SU-DHL-6 (cell line): Measurements from ENCODE around the gene ZNF831.

Experiments
- H2AFZ ChIP-seq: fragments of 200-600 bp; sonication (generic); 2 replicates; pipeline ENCODE4 v1.6.1; 2014; ENCODE audit warnings: low read depth, mild to moderate bottlenecking, moderate library complexity, mixed read lengths, antibody characterized with exemption, low read length; ENCODE audit not compliant: severe bottlenecking
- H3F3A ChIP-seq: fragments of 200-600 bp; shearing (Covaris generic); 2 replicates; pipeline ENCODE4 v1.6.0; 2016; ENCODE audit warnings: antibody characterized with exemption, mild to moderate bottlenecking; ENCODE audit not compliant: insufficient read depth
- H3K27ac ChIP-seq: fragments of 200-600 bp; sonication (generic); 2 replicates; pipeline ENCODE4 v1.5.1; 2016; ENCODE audit warnings: low read depth, mild to moderate bottlenecking, low read length, moderate library complexity, mixed read lengths
- H3K27me3 ChIP-seq: fragments of 200-600 bp; sonication (generic), shearing (Covaris generic); 2 replicates; pipeline ENCODE4 v1.6.0; 2014; ENCODE audit warnings: mild to moderate bottlenecking, low read length
- H3K36me3 ChIP-seq: fragments of 200-600 bp; sonication (generic); 2 replicates; pipeline ENCODE4 v1.6.1; 2014; ENCODE audit warnings: mild to moderate bottlenecking, low read length, mixed read lengths
- H3K4me2 ChIP-seq: fragments of 300-600, 200-600 bp; shearing (Covaris generic), sonication (generic); 2 replicates; pipeline ENCODE4 v1.6.0; 2014; ENCODE audit warnings: low read length, low read depth, mild to moderate bottlenecking; ENCODE audit not compliant: poor library complexity, severe bottlenecking
- H3K4me3 ChIP-seq: fragments of 200-600 bp; sonication (generic); 2 replicates; pipeline ENCODE4 v1.5.1; 2014; ENCODE audit warnings: antibody characterized with exemption, low read length, mild to moderate bottlenecking, mixed read lengths; ENCODE audit not compliant: insufficient read depth, poor library complexity, severe bottlenecking
- H3K79me2 ChIP-seq: fragments of 200-600 bp; sonication (generic); 2 replicates; pipeline ENCODE4 v1.6.1; 2014; ENCODE audit warnings: mild to moderate bottlenecking, low read length, moderate library complexity; ENCODE audit not compliant: insufficient read depth
- H3K9ac ChIP-seq: fragments of 200-600 bp; sonication (generic); 2 replicates; pipeline ENCODE4 v1.7.0; 2014; ENCODE audit warnings: mild to moderate bottlenecking, low read length
- H3K9me2 ChIP-seq: fragments of 200-600 bp; sonication (generic); replicated peaks from 2 replicates; pipeline ENCODE4 v1.6.1; 2014; ENCODE audit warnings: low read length; ENCODE audit not compliant: insufficient read depth
- H3K9me3 ChIP-seq: fragments of 200-600 bp; sonication (generic); 2 replicates; pipeline ENCODE4 v1.6.1; 2014; ENCODE audit warnings: low read length, mixed read lengths; ENCODE audit not compliant: insufficient read depth
- H4K20me1 ChIP-seq: fragments of 200-600 bp; sonication (generic); 2 replicates; pipeline ENCODE4 v1.6.1; 2014; ENCODE audit warnings: low read depth, mild to moderate bottlenecking, antibody characterized with exemption, low read length, moderate library complexity, mixed read lengths
- CTCF ChIP-seq: fragments of 200-600 bp; sonication (generic); IDR thresholded peaks from one replicate; pipeline ENCODE4 v1.5.1; 2017; ENCODE audit warnings: antibody characterized with exemption, mild to moderate bottlenecking, low read length, moderate library complexity; ENCODE audit not compliant: insufficient read depth, poor library complexity, severe bottlenecking
- EZH2phosphoT487 ChIP-seq: fragments of 200-600 bp; sonication (generic), shearing (Covaris generic); conservative IDR thresholded peaks from 2 replicates; pipeline ENCODE4 v1.6.1; 2018; ENCODE audit warnings: mild to moderate bottlenecking, antibody characterized with exemption, low read length, moderate library complexity, mixed read lengths

ZNF831 gene

GRCh38 chr20:59136027-59136426 is 27.6 kb upstream of the ZNF831 start:
- Histone ChIP-seq H3K4me3 (no peak overlapping the region), H3K27ac (no peak overlapping the region), H4K20me1 (no peaks in the 10 kb centered on the region), H2AFZ (no peak overlapping the region), H3F3A (no peaks in the 10 kb centered on the region), H3K9me2 (no peaks in the 10 kb centered on the region), H3K27me3 (no peaks in the 10 kb centered on the region), H3K9ac (no peak overlapping the region), H3K4me2 (no peak overlapping the region), H3K9me3 (no peaks in the 10 kb centered on the region), H3K79me2 (no peaks in the 10 kb centered on the region), H3K36me3 (no peaks in the 10 kb centered on the region)
- TF ChIP-seq EZH2phosphoT487 (no peak), CTCF (no peak)

- Histone ChIP-seq H3K9me3 (no peaks in the 10 kb centered on the region), H3F3A (no peaks in the 10 kb centered on the region), H3K4me2 (no peak overlapping the region), H2AFZ (no peak overlapping the region), H3K79me2 (no peaks in the 10 kb centered on the region), H4K20me1 (no peaks in the 10 kb centered on the region), H3K27ac (no peak overlapping the region), H3K9me2 (no peaks in the 10 kb centered on the region), H3K4me3 (no peak overlapping the region), H3K27me3 (no peaks in the 10 kb centered on the region), H3K36me3 (no peaks in the 10 kb centered on the region), H3K9ac (no peak overlapping the region)
- TF ChIP-seq CTCF (no peak), EZH2phosphoT487 (no peak)
These were observed 26.1 kb upstream of the ZNF831 start for GRCh38 chr20:59137532-59137931.

DNA sequence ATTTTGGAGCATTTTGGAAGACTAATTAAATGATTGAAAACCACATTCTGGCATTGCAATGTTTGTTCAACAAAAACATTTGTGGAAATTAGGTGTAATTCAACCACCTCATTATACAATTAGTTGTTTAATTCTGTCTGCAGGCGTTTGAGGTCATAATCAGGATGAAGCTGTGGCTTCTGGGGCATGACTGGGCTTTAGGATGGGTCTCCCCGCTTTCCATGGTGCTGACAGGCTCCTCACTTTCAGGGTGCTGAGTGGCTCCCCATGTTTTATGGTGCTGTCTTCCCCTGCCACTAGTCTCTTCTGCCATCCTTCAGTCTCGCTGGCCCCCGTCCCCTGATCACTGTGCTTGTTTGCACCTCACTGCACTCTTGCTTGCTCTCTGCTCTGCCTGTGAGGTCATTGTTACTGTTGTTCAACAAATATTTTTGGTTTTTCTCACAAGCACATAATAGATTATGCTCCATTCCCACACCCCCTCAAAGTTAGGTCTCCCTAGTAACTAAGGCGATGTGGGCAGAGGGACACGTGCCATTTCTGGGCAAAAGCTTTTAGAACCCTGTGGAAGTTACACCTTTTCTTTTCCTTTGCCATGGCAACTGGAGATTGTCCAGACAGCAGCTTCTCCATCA is 25.4 kb upstream of the ZNF831 start:
- Histone ChIP-seq H3K9me3 (no peaks in the 10 kb centered on the region), H3K4me2 (no peak overlapping the region), H3K4me3 (no peak overlapping the region), H3K27me3 (no peaks in the 10 kb centered on the region), H3K9me2 (no peaks in the 10 kb centered on the region), H3F3A (no peaks in the 10 kb centered on the region), H2AFZ (no peak overlapping the region), H4K20me1 (no peaks in the 10 kb centered on the region), H3K9ac (no peak overlapping the region), H3K27ac (no peak overlapping the region), H3K79me2 (no peaks in the 10 kb centered on the region), H3K36me3 (no peaks in the 10 kb centered on the region)
- no peak for TF ChIP-seq CTCF
- no peak for TF ChIP-seq EZH2phosphoT487
